Measurements from ENCODE around the gene CACNA1G. TPM values are rescaled to one million over a fixed set of nuclear protein-coding genes. Genes with fewer than 3 reads are reported as not detected.

CACNA1G gene
- total RNA-seq, 1 donor from 2014 or later, result not detected

GRCh38 chr17:50612281-50612680 lies 51.8 kb downstream of the CACNA1G start:
- intact Hi-C loops (cut with DNase I), result no loop called here
- H3K36me3 ChIP-seq, result no peaks in the 10 kb centered on the region
- TF ChIP-seq CTCF (IDR thresholded peaks at IDR 0.05), result no peak
- no peaks in the 10 kb centered on the region for H3K4me1 ChIP-seq
- no peak overlapping the region for H3K27ac ChIP-seq
- no peak overlapping the region for H3K4me3 ChIP-seq
- H3K9me3 ChIP-seq, result no peaks in the 10 kb centered on the region
- no peak for ATAC-seq
- peaks cover 9% of the 10 kb centered on the region for H3K27me3 ChIP-seq
- no peak for DNase-seq

- ATAC-seq, result no peak
- no peaks in the 10 kb centered on the region for H3K9me3 ChIP-seq
Measured at GRCh38 chr17:50613007-50613992, 52.8 kb downstream of the CACNA1G start.

GRCh38 chr17:50614471-50615051 lies 54.0 kb downstream of the CACNA1G start:
- no peak overlapping the region for H3K27ac ChIP-seq
- no peak for TF ChIP-seq CTCF (IDR thresholded peaks at IDR 0.05)
- H3K9me3 ChIP-seq, result no peaks in the 10 kb centered on the region
- no peaks in the 10 kb centered on the region for H3K36me3 ChIP-seq
- H3K4me1 ChIP-seq, result peaks cover 5% of the 10 kb centered on the region
- DNase-seq (no peak), ATAC-seq (no peak)
- peaks cover under 1% of the 10 kb centered on the region for H3K27me3 ChIP-seq
- no peak overlapping the region for H3K4me3 ChIP-seq
- intact Hi-C loops (cut with DNase I), result no loop called here

More at GRCh38 chr17:50613007-50613992, 52.8 kb downstream of the CACNA1G start:
- Histone ChIP-seq H3K4me3 (no peak overlapping the region), H3K36me3 (no peaks in the 10 kb centered on the region), H3K27ac (no peak overlapping the region), H3K4me1 (no peaks in the 10 kb centered on the region), H3K27me3 (peaks cover 9% of the 10 kb centered on the region)
- no peak for DNase-seq
- peak; percentile 25 for TF ChIP-seq CTCF (IDR thresholded peaks at IDR 0.05)
- intact Hi-C loops (cut with DNase I), result no loop called here

- H3K36me3 ChIP-seq, result no peaks in the 10 kb centered on the region
- H3K4me1 ChIP-seq, result peaks cover 5% of the 10 kb centered on the region
- H3K27ac ChIP-seq, result no peak overlapping the region
- DNase-seq (no peak), ATAC-seq (no peak)
- TF ChIP-seq CTCF (IDR thresholded peaks at IDR 0.05), result no peak
- H3K4me3 ChIP-seq, result no peak overlapping the region
- intact Hi-C loops (cut with DNase I), result no loop called here
- no peaks in the 10 kb centered on the region for H3K9me3 ChIP-seq
- H3K27me3 ChIP-seq, result no peaks in the 10 kb centered on the region
Measured at GRCh38 chr17:50615828-50616227, 55.3 kb downstream of the CACNA1G start.

- no peak overlapping the region for H3K4me3 ChIP-seq
- no peaks in the 10 kb centered on the region for H3K9me3 ChIP-seq
- TF ChIP-seq CTCF (IDR thresholded peaks at IDR 0.05), result no peak
- ATAC-seq (peak; percentile 3), DNase-seq (no peak)
- H3K27ac ChIP-seq, result no peak overlapping the region
- H3K4me1 ChIP-seq, result peaks cover 5% of the 10 kb centered on the region
- intact Hi-C loops (cut with DNase I), result no loop called here
- no peaks in the 10 kb centered on the region for H3K36me3 ChIP-seq
- no peaks in the 10 kb centered on the region for H3K27me3 ChIP-seq
Measured at GRCh38 chr17:50618300-50618699, 57.8 kb downstream of the CACNA1G start.

All from upper lobe of right lung (tissue), 1 donor.